VCaP (cell line): Measurements from ENCODE around the gene IGSF22.

ENCODE experiments used
- H3K27ac ChIP-seq: fragments of 450-650 bp; 2 replicates; pipeline ENCODE4 v1.5.1; 2017
- CTCF ChIP-seq: fragments of 450-650 bp; conservative IDR thresholded peaks from 2 replicates; pipeline ENCODE4 v1.5.1; 2017; ENCODE audit warnings: mild to moderate bottlenecking, moderate library complexity

Gene IGSF22

GRCh38 chr11:18757811-18758210, 31.8 kb upstream of the IGSF22 start:
- no peak overlapping the region for H3K27ac ChIP-seq
- no peak for TF ChIP-seq CTCF

- H3K27ac ChIP-seq = no peak overlapping the region
- TF ChIP-seq CTCF = no peak
Measured at GRCh38 chr11:18756889-18757288, 30.9 kb upstream of the IGSF22 start.

- no peak overlapping the region for H3K27ac ChIP-seq
- TF ChIP-seq CTCF = no peak
Measured at GRCh38 chr11:18754308-18754707, 28.3 kb upstream of the IGSF22 start.

- H3K27ac ChIP-seq = no peak overlapping the region
- TF ChIP-seq CTCF = no peak
Measured at GRCh38 chr11:18752502-18752901, 26.5 kb upstream of the IGSF22 start.

- no peak overlapping the region for H3K27ac ChIP-seq
- no peak for TF ChIP-seq CTCF
Measured at GRCh38 chr11:18750944-18751343, 25.0 kb upstream of the IGSF22 start.

- no peak for TF ChIP-seq CTCF
- no peak overlapping the region for H3K27ac ChIP-seq
Measured at GRCh38 chr11:18749681-18750319, 23.8 kb upstream of the IGSF22 start.

- TF ChIP-seq CTCF = no peak
Measured at GRCh38 chr11:18748766-18749365, 22.9 kb upstream of the IGSF22 start.

More at GRCh38 chr11:18748766-18749365, 22.9 kb upstream of the IGSF22 start:
- H3K27ac ChIP-seq = no peak overlapping the region
